IMR-90 (cell line): ENCODE data around the gene SLC35F1. TPM values are rescaled to one million over a fixed set of nuclear protein-coding genes. Genes with fewer than 3 reads are reported as not detected.

ENCODE experiments used
- ATAC-seq: fragments of 200-7000 bp; cut with Tn5 transposase; 2 replicates; pipeline ENCODE4 v1.9.1; 2020; ENCODE audit warnings: low read depth, mild to moderate bottlenecking, moderate library complexity
- BruUV-seq: library from RNA; stranded (reverse); fragments of 400-500 nt; replicated peaks from 2 replicates; lab custom pipeline; 2021; lab: Mats Ljungman, UMichigan
- CTCF ChIA-PET: fragments of 300-600 bp; formaldehyde crosslinking; extraction: SDS; loops from one replicate; lab custom pipeline; 2021; ENCODE audit warnings: antibody characterized with exemption; lab: Yijun Ruan, JAX
- POLR2A ChIA-PET: fragments of 300-600 bp; sonication (Branson Sonifier 250); formaldehyde crosslinking; loops from one replicate; lab custom pipeline; 2022; ENCODE audit warnings: antibody characterized with exemption; ENCODE audit not compliant: unreplicated experiment; lab: Charles Lee
- DNase-seq: peaks from one replicate; pipeline ENCODE4 v3.0.0; 2013
- H2AFZ ChIP-seq: replicated peaks from 2 replicates; pipeline ENCODE3; 2013; ENCODE audit warnings: low read length, mild to moderate bottlenecking; ENCODE audit not compliant: poor library complexity
- H2AK5ac ChIP-seq: 2 replicates; pipeline ENCODE4 v1.6.1; 2013; ENCODE audit warnings: low read depth, low read length, inconsistent platforms
- H2AK9ac ChIP-seq: replicated peaks from 2 replicates; pipeline ENCODE3; 2013; ENCODE audit warnings: mild to moderate bottlenecking, low read depth, low read length, moderate library complexity; ENCODE audit not compliant: poor library complexity
- H2BK120ac ChIP-seq: 2 replicates; pipeline ENCODE4 v1.6.1; 2013; ENCODE audit warnings: low read depth, low read length, inconsistent platforms
- H2BK15ac ChIP-seq: 3 replicates; pipeline ENCODE4 v1.6.1; 2013; ENCODE audit warnings: low read depth, low read length, inconsistent platforms
- H2BK20ac ChIP-seq: 2 replicates; pipeline ENCODE4 v1.6.1; 2013; ENCODE audit warnings: low read depth, mild to moderate bottlenecking, inconsistent platforms, low read length, moderate library complexity
- H2BK5ac ChIP-seq: 2 replicates; pipeline ENCODE4 v1.6.1; 2013; ENCODE audit warnings: mild to moderate bottlenecking, low read depth, low read length, inconsistent platforms; ENCODE audit not compliant: poor library complexity, severe bottlenecking
- H3K14ac ChIP-seq: replicated peaks from 2 replicates; pipeline ENCODE4 v1.6.1; 2013; ENCODE audit warnings: low read depth, low read length, inconsistent platforms
- H3K18ac ChIP-seq: 2 replicates; pipeline ENCODE4 v1.6.1; 2013; ENCODE audit warnings: low read depth, low read length, control low read depth
- H3K23ac ChIP-seq: 2 replicates; pipeline ENCODE4 v1.6.1; 2013; ENCODE audit warnings: low read depth, low read length, inconsistent platforms
- H3K27ac ChIP-seq: 2 replicates; pipeline ENCODE4 v1.5.1; 2013; ENCODE audit warnings: mild to moderate bottlenecking, control low read depth, low read length; ENCODE audit not compliant: insufficient read depth
- H3K27me3 ChIP-seq: 2 replicates; pipeline ENCODE4 v1.6.1; 2013; ENCODE audit warnings: low read length; ENCODE audit not compliant: control insufficient read depth, insufficient read depth
- H3K36me3 ChIP-seq: 2 replicates; pipeline ENCODE4 v1.6.1; 2013; ENCODE audit warnings: low read length, mixed read lengths; ENCODE audit not compliant: control insufficient read depth, insufficient read depth
- H3K4ac ChIP-seq: 2 replicates; pipeline ENCODE4 v1.6.1; 2013; ENCODE audit warnings: low read depth, low read length, inconsistent platforms
- H3K4me1 ChIP-seq: 2 replicates; pipeline ENCODE4 v1.6.1; 2013; ENCODE audit warnings: low read length, mixed read lengths; ENCODE audit not compliant: control insufficient read depth, insufficient read depth
- H3K4me2 ChIP-seq: 2 replicates; pipeline ENCODE4 v1.6.1; 2013; ENCODE audit warnings: low read depth, mild to moderate bottlenecking, control low read depth, low read length, moderate library complexity
- H3K4me3 ChIP-seq: 2 replicates; pipeline ENCODE4 v1.5.1; 2013; ENCODE audit warnings: low read depth, mild to moderate bottlenecking, control low read depth, low read length, moderate library complexity; ENCODE audit not compliant: insufficient read depth
- H3K56ac ChIP-seq: 2 replicates; pipeline ENCODE4 v1.6.1; 2013; ENCODE audit warnings: low read length, inconsistent platforms; ENCODE audit not compliant: insufficient read depth; ENCODE audit errors: extremely low read depth
- H3K79me1 ChIP-seq, 2 experiments: 2 replicates each; pipeline ENCODE4 v1.6.1; 2013; ENCODE audit warnings: low read length in 2 of 2, inconsistent platforms in 1 of 2, low read depth in 1 of 2
- H3K9ac ChIP-seq: 2 replicates; pipeline ENCODE4 v1.6.1; 2013; ENCODE audit warnings: low read depth, low read length, control low read depth
- H3K9me1 ChIP-seq: 2 replicates; pipeline ENCODE4 v1.6.1; 2013; ENCODE audit warnings: low read length, inconsistent platforms; ENCODE audit not compliant: insufficient read depth
- H3K9me3 ChIP-seq: 2 replicates; pipeline ENCODE4 v1.6.1; 2013; ENCODE audit warnings: low read length; ENCODE audit not compliant: control insufficient read depth, insufficient read depth
- H4K20me1 ChIP-seq: 2 replicates; pipeline ENCODE4 v1.6.1; 2013; ENCODE audit warnings: low read length, inconsistent platforms; ENCODE audit not compliant: insufficient read depth
- H4K5ac ChIP-seq: 2 replicates; pipeline ENCODE4 v1.6.1; 2013; ENCODE audit warnings: mild to moderate bottlenecking, low read depth, low read length, control low read depth
- H4K8ac ChIP-seq, 2 experiments: 2 replicates each; pipeline ENCODE4 v1.6.1; 2013; ENCODE audit warnings: low read depth in 2 of 2, low read length in 2 of 2, control low read depth in 1 of 2, inconsistent platforms in 1 of 2
- H4K91ac ChIP-seq: 2 replicates; pipeline ENCODE4 v1.6.1; 2013; ENCODE audit warnings: low read depth, low read length, inconsistent platforms; ENCODE audit not compliant: insufficient read depth
- MXI1 ChIP-seq: IDR thresholded peaks from 2 replicates; pipeline ENCODE4 v1.6.1; 2012; ENCODE audit warnings: low read depth, mild to moderate bottlenecking, low read length, moderate library complexity, borderline replicate concordance
- NFE2L2 ChIP-seq: fragments of 150-350 bp; IDR thresholded peaks from 2 replicates; pipeline ENCODE4 v1.6.1; 2016; ENCODE audit warnings: low read depth, mild to moderate bottlenecking, low read length
- POLR2A ChIP-seq: IDR thresholded peaks from 2 replicates; pipeline ENCODE4 v1.6.1; 2012; ENCODE audit warnings: mild to moderate bottlenecking, low read depth, low read length
- WGBS, 2 experiments: methylation state at CpG; one replicate each; pipeline versions ENCODE4 v1.1.5 to v1.1.7; 2013; ENCODE audit warnings: missing lambda C conversion rate in 2 of 2; ENCODE audit not compliant: insufficient read length in 1 of 2; ENCODE audit errors: extremely low coverage in 2 of 2; 5-methylcytosine and 5-hydroxymethylcytosine counted together
- dilution Hi-C: fragments of 300-500 bp; cut with HindIII; formaldehyde crosslinking; loops from one replicate; pipeline ENCODE4 v1.14.3; 2018; ENCODE audit warnings: low sequenced_read_pairs; ENCODE audit not compliant: unreplicated experiment
- in situ Hi-C: fragments of 300-500 bp; cut with MboI; formaldehyde crosslinking; loops from 3 replicates; pipeline ENCODE4 v1.14.3; 2019; ENCODE audit warnings: low sequenced_read_pairs, inconsistent platforms, mixed read lengths
- intact Hi-C: fragments of 100-400 bp; cut with micrococcal nuclease; formaldehyde crosslinking; loops from 2 replicates; pipeline ENCODE4 v1.10.0; 2022
- polyA plus RNA-seq, 3 experiments: library from polyadenylated mRNA; depleted of rRNA; stranded (reverse); fragments of >200 nt; gene quantifications; 2 replicates each; pipeline ENCODE4 v1.2.3, GENCODE V29; 2012; ENCODE audit warnings: low replicate concordance in 1 of 3
- total RNA-seq: library from RNA; depleted of rRNA; stranded (reverse); fragments of >200 nt; gene quantifications from 2 replicates; pipeline ENCODE4 v1.2.3, GENCODE V29; 2012
- TF ChIP-seq, protein P1 (sequence below): fragments of 150-350 bp; IDR thresholded peaks from 2 replicates; pipeline ENCODE4 v1.6.1; 2017; ENCODE audit warnings: mild to moderate bottlenecking, antibody characterized with exemption, low read length, low read depth

The SLC35F1 gene
- total and polyA plus RNA-seq, 2 of the 4 experiments (the other 2 are of a cell fraction) = not detected

DNA sequence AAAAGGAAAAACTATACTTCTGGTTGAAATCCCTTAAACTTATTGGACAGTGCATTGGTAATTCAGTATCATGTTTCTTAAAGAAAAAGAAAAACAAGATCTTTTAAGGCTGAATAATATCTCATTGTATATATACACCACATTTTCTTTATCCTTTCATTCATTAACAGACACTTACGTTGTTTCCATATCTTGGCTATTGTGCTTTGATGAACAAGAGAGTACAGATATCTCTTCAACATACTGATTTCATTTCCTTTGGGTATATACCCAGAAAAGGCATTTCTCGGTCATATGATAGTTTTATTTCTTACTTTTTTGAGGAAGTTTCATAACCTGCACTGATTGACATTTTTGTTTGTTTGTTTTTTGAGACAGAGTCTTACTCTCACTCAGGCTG lies 281.5 kb downstream of the SLC35F1 start:
- no peak for DNase-seq
- Histone ChIP-seq H4K91ac (no peak overlapping the region), H3K9me1 (no peaks in the 10 kb centered on the region), H3K9me3 (no peaks in the 10 kb centered on the region), H2AK9ac (no peak overlapping the region), H3K36me3 (no peaks in the 10 kb centered on the region), H4K20me1 (no peaks in the 10 kb centered on the region), H4K8ac (no peak overlapping the region), H2BK120ac (no peak overlapping the region), H3K27ac (no peak overlapping the region), H2AFZ (no peak overlapping the region), H3K4me2 (no peak overlapping the region), H2BK15ac (no peak overlapping the region), H4K5ac (no peak overlapping the region), H3K79me1 (no peaks in the 10 kb centered on the region), H2BK20ac (no peak overlapping the region), H3K23ac (no peak overlapping the region), H2BK5ac (no peak overlapping the region), H3K14ac (no peak overlapping the region), H3K9ac (no peak overlapping the region), H3K56ac (no peak overlapping the region), H3K4ac (no peak overlapping the region), H2AK5ac (no peak overlapping the region), H3K18ac (no peak overlapping the region), H3K27me3 (no peaks in the 10 kb centered on the region), H3K4me1 (no peaks in the 10 kb centered on the region), H3K4me3 (no peak overlapping the region)
- TF ChIP-seq MXI1 = no peak
- no peak for TF ChIP-seq POLR2A
- TF ChIP-seq NFE2L2 = no peak
- TF ChIP-seq, protein P1, sequence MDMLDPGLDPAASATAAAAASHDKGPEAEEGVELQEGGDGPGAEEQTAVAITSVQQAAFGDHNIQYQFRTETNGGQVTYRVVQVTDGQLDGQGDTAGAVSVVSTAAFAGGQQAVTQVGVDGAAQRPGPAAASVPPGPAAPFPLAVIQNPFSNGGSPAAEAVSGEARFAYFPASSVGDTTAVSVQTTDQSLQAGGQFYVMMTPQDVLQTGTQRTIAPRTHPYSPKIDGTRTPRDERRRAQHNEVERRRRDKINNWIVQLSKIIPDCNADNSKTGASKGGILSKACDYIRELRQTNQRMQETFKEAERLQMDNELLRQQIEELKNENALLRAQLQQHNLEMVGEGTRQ = no peak
- intact Hi-C loops (no loop called here), in situ Hi-C loops (no loop called here), dilution Hi-C loops (no loop called here)
- no CpG with 5 or more reads among the region's 2 CpGs for WGBS, 2 experiments
- no TSS peak for BruUV-seq
- CTCF ChIA-PET = no interaction called here
- no peak for ATAC-seq
- POLR2A ChIA-PET = no interaction called here
